Esophagus muscularis mucosa (tissue), 4 donors: Measurements from ENCODE around the gene C1QTNF4. TPM values are rescaled to one million over a fixed set of nuclear protein-coding genes. Genes with fewer than 3 reads are reported as not detected.
"Not testable (repeated sequence)": the region's sequence is repeated elsewhere in the genome, so short reads cannot be mapped to it uniquely, and the experiment has no call there.

Source experiments
- DNase-seq: peaks from one replicate; pipeline ENCODE4 v3.0.0-alpha.2; 2017; ENCODE audit errors: extremely low spot score
- H3K27ac ChIP-seq, 4 donors: fragments of 200-600 bp; sonication (generic); replicated peaks in 1 of 4; 1 replicate in 3 of 4; 2 replicates in 1 of 4; pipeline ENCODE4 v1.5.1; 2016 to 2019; ENCODE audit warnings: mild to moderate bottlenecking in 1 of 4
- H3K27me3 ChIP-seq, 4 donors: fragments of 200-600 bp; sonication (generic); one replicate each; pipeline versions ENCODE4 v1.5.1 to v1.6.0; 2016 to 2019
- H3K36me3 ChIP-seq, 4 donors: fragments of 200-600 bp; sonication (generic); one replicate each; pipeline ENCODE4 v1.5.1; 2016 to 2019
- H3K4me1 ChIP-seq, 4 donors: fragments of 200-600 bp; sonication (generic); one replicate each; pipeline ENCODE4 v1.5.1; 2016 to 2019
- H3K4me3 ChIP-seq, 4 donors: fragments of 200-600 bp; sonication (generic); 1 replicate in 2 of 4; 2 replicates in 2 of 4; pipeline ENCODE4 v1.5.1; 2016 to 2019; ENCODE audit warnings: mild to moderate bottlenecking in 4 of 4, moderate library complexity in 1 of 4
- H3K9me3 ChIP-seq, 4 donors: fragments of 200-600 bp; sonication (generic); 1 replicate in 3 of 4; 2 replicates in 1 of 4; pipeline ENCODE4 v1.5.1; 2016 to 2019
- EP300 ChIP-seq: sonication (generic); formaldehyde crosslinking; IDR thresholded peaks from one replicate; pipeline ENCODE4 v1.6.1; 2017; ENCODE audit warnings: antibody characterized with exemption
- POLR2A ChIP-seq: fragments of 450-650 bp; IDR thresholded peaks from one replicate; pipeline ENCODE4 v1.6.1; 2017; ENCODE audit warnings: antibody characterized with exemption, moderate library complexity, mild to moderate bottlenecking, low read depth
- POLR2AphosphoS5 ChIP-seq, 2 donors: sonication (generic); formaldehyde crosslinking; IDR thresholded peaks; one replicate each; pipeline ENCODE4 v1.6.1; 2017; ENCODE audit warnings: antibody characterized with exemption in 2 of 2
- WGBS: methylation state at CpG from one replicate; pipeline ENCODE4 v1.1.5; 2018; 5-methylcytosine and 5-hydroxymethylcytosine counted together
- intact Hi-C: fragments of 100-400 bp; cut with DNase I; formaldehyde crosslinking; loops from one replicate; pipeline ENCODE4 v1.15.1; 2023
- total RNA-seq, 4 donors: library from RNA; depleted of rRNA; stranded (reverse); fragments of >200 nt; gene quantifications; one replicate each; pipeline versions ENCODE4 v1.1.0 to v1.2.1, GENCODE V29; 2016
- TF ChIP-seq, protein P1 (sequence below), 3 experiments: fragments of 200-600 bp in 2 of 3; fragments of 450-650 bp in 1 of 3; sonication (generic) in 2 of 3; IDR thresholded peaks; one replicate each; pipeline ENCODE4 v1.5.1; 2017 to 2019; ENCODE audit warnings: antibody characterized with exemption in 3 of 3, mild to moderate bottlenecking in 2 of 3, moderate library complexity in 1 of 3

C1QTNF4 gene
- total RNA-seq, 4 donors from 2014 or later, result 1.6 to 2.2 (median 1.7) TPM

GRCh38 chr11:47551086-47551485 lies 43.1 kb downstream of the C1QTNF4 start:
- Histone ChIP-seq H3K27me3 (no peaks in the 10 kb centered on the region), H3K4me1 (peaks cover 45 to 68% (median 63%) of the 10 kb centered on the region in 4 donors), H3K4me3 (peak overlapping the region in 3 of 4 donors; percentile 64 to 95 (median 93)), H3K36me3 (no peaks in the 10 kb centered on the region), H3K9me3 (no peaks in the 10 kb centered on the region), H3K27ac (peak overlapping the region; percentile 2 to 94 (median 86))
- no peak for DNase-seq
- TF ChIP-seq, protein P1, sequence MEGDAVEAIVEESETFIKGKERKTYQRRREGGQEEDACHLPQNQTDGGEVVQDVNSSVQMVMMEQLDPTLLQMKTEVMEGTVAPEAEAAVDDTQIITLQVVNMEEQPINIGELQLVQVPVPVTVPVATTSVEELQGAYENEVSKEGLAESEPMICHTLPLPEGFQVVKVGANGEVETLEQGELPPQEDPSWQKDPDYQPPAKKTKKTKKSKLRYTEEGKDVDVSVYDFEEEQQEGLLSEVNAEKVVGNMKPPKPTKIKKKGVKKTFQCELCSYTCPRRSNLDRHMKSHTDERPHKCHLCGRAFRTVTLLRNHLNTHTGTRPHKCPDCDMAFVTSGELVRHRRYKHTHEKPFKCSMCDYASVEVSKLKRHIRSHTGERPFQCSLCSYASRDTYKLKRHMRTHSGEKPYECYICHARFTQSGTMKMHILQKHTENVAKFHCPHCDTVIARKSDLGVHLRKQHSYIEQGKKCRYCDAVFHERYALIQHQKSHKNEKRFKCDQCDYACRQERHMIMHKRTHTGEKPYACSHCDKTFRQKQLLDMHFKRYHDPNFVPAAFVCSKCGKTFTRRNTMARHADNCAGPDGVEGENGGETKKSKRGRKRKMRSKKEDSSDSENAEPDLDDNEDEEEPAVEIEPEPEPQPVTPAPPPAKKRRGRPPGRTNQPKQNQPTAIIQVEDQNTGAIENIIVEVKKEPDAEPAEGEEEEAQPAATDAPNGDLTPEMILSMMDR (IDR thresholded peaks at IDR 0.05), result peak in 1 of 3 experiments; percentile 14
- TF ChIP-seq POLR2A, result no peak
- intact Hi-C loops, result loop anchor here (5.0 kb wide), 1 partner anchor 44 kb away; no protein-coding TSS in a partner anchor

GRCh38 chr11:47550288-47551047 lies 43.7 kb downstream of the C1QTNF4 start:
- Histone ChIP-seq H3K27ac (peak overlapping the region; percentile 2 to 94 (median 86)), H3K27me3 (no peaks in the 10 kb centered on the region), H3K36me3 (no peaks in the 10 kb centered on the region), H3K9me3 (no peaks in the 10 kb centered on the region), H3K4me1 (peaks cover 45 to 70% (median 65%) of the 10 kb centered on the region in 4 donors), H3K4me3 (no peak overlapping the region)
- DNase-seq, result no peak
- 88% methylated on average over 10 of the region's 10 CpGs for WGBS
- peak in 1 of 2 donors; percentile 16 for TF ChIP-seq POLR2AphosphoS5 (IDR thresholded peaks at IDR 0.05)
- no peak for TF ChIP-seq POLR2A
- intact Hi-C loops, result loop anchor here (5.0 kb wide), 1 partner anchor 43 kb away; no protein-coding TSS in a partner anchor

GRCh38 chr11:47546274-47546673 lies 47.9 kb downstream of the C1QTNF4 start:
- intact Hi-C loops, H3K27ac ChIP-seq, DNase-seq, H3K4me3 ChIP-seq, H3K27me3 ChIP-seq, H3K9me3 ChIP-seq, H3K36me3 ChIP-seq: not testable (repeated sequence)
- peaks cover 43 to 88% (median 81%) of the 10 kb centered on the region in 4 donors for H3K4me1 ChIP-seq
- WGBS, result 98% methylated on average over 7 of the region's 7 CpGs

- H3K4me1 ChIP-seq, result peaks cover 39 to 85% (median 80%) of the 10 kb centered on the region in 4 donors
- no peak for DNase-seq
- no peak for TF ChIP-seq POLR2AphosphoS5 (IDR thresholded peaks at IDR 0.05)
- TF ChIP-seq, protein P1 (IDR thresholded peaks at IDR 0.05), result no peak
- TF ChIP-seq EP300, result no peak
- TF ChIP-seq POLR2A, result no peak
- intact Hi-C loops, result no loop called here
- H3K27me3 ChIP-seq, result no peaks in the 10 kb centered on the region
- no peaks in the 10 kb centered on the region for H3K9me3 ChIP-seq
- WGBS, result 92% methylated on average over 6 of the region's 6 CpGs
- H3K27ac ChIP-seq, result no peak overlapping the region
- no peak overlapping the region for H3K4me3 ChIP-seq
- no peaks in the 10 kb centered on the region for H3K36me3 ChIP-seq
These were observed 48.9 kb downstream of the C1QTNF4 start for GRCh38 chr11:47545298-47545697.

- no peak for TF ChIP-seq EP300
- no peak for TF ChIP-seq POLR2AphosphoS5 (IDR thresholded peaks at IDR 0.05)
- TF ChIP-seq, protein P1 (IDR thresholded peaks at IDR 0.05), result no peak
- no peak for TF ChIP-seq POLR2A
- H3K27me3 ChIP-seq, result no peaks in the 10 kb centered on the region
- no peak for DNase-seq
- 95% methylated on average over 2 of the region's 2 CpGs for WGBS
- H3K4me1 ChIP-seq, result peaks cover 43 to 87% (median 83%) of the 10 kb centered on the region in 4 donors
- no peaks in the 10 kb centered on the region for H3K9me3 ChIP-seq
- H3K4me3 ChIP-seq, result no peak overlapping the region
- H3K36me3 ChIP-seq, result peaks cover 0 to 3% (median 0%) of the 10 kb centered on the region in 4 donors
- H3K27ac ChIP-seq, result peak overlapping the region in 1 of 4 donors; percentile 5
- intact Hi-C loops, result no loop called here
These were observed 53.1 kb downstream of the C1QTNF4 start for GRCh38 chr11:47541070-47541469.
